ENCODE data around the gene MEIKIN. TPM values are rescaled to one million over a fixed set of nuclear protein-coding genes. Genes with fewer than 3 reads are reported as not detected.

The MEIKIN gene
- total and polyA plus RNA-seq, 2 of the 13 experiments (the other 11 are each of a cell fraction or from before 2014, with no cell fraction given), result not detected

GRCh38 chr5:131987251-131987650 lies 41.8 kb upstream of the MEIKIN start (continued):
- TF ChIP-seq NR2F6 (IDR thresholded peaks at IDR 0.05) (no peak), NR2F6 (CRISPR knock-in tag; IDR thresholded peaks at IDR 0.05) (no peak), CC2D1A (CRISPR knock-in tag; IDR thresholded peaks at IDR 0.05) (no peak)

- no peak for FAIRE-seq
- POLR2A ChIA-PET, result no interaction called here
- WGBS (ENCODE audit: low lambda C conversion rate), result 82% methylated on average over 7 of the region's 8 CpGs
- in situ Hi-C loops (cut with HindIII; ENCODE audit: extremely low pct_ligation_motif_present, low pct_unique_long_range_greater_than_20kb), result no loop called here
- Histone ChIP-seq H3K4me2 (ENCODE audit: low read depth, low read length) (no peak overlapping the region), H4K20me1 (ENCODE audit: insufficient read depth, low read length) (no peaks in the 10 kb centered on the region), H2AFZ (ENCODE audit: low read length) (no peak overlapping the region), H3K27ac (ENCODE audit: extremely low read length, insufficient read depth, low read length) (no peak overlapping the region), H3K9me3 (ENCODE audit: low read length) (no peaks in the 10 kb centered on the region), H3K9ac (ENCODE audit: insufficient read depth, low read depth, low read length) (no peak overlapping the region), H3K36me3 (replicated peaks in 1 of 2; ENCODE audit: control insufficient read depth in 1 of 2, insufficient read depth in 2 of 2, low read length in 2 of 2) (no peaks in the 10 kb centered on the region), H3K27me3 (ENCODE audit: control insufficient read depth in 1 of 2, insufficient read depth in 2 of 2, low read length in 2 of 2) (no peaks in the 10 kb centered on the region), H3K4me3 (replicated peaks in 1 of 3; ENCODE audit: insufficient read depth in 1 of 3, low read depth in 2 of 3, low read length in 3 of 3) (no peak overlapping the region), H3K79me2 (ENCODE audit: insufficient read depth, low read length) (no peaks in the 10 kb centered on the region), H3K4me1 (ENCODE audit: insufficient read depth, low read length) (peaks cover 6% of the 10 kb centered on the region; the same call in 1 of the 2 replicates)
- CTCF ChIA-PET (ENCODE audit: low intra/inter-chr PET ratio, low total read pairs), result no interaction called here
- intact Hi-C loops (cut with micrococcal nuclease; ENCODE audit: unreplicated experiment), result no loop called here
- no TSS peak for BruUV-seq (replicated peaks)
- DNase-seq (ENCODE audit: low spot score), result no peak
- no peak for ATAC-seq
- TF ChIP-seq ZNF496 (CRISPR knock-in tag; IDR thresholded peaks at IDR 0.05; ENCODE audit: insufficient replicate concordance) (no peak), EP300 (IDR thresholded peaks at IDR 0.05; ENCODE audit: low read depth in 2 of 2, low read length in 2 of 2) (no peak), EP300 (CRISPR knock-in tag; IDR thresholded peaks at IDR 0.05; ENCODE audit: borderline replicate concordance) (no peak), TERF1 (CRISPR knock-in tag; IDR thresholded peaks at IDR 0.05) (no peak), ATRX (CRISPR knock-in tag; IDR thresholded peaks at IDR 0.05; ENCODE audit: borderline replicate concordance) (no peak), ZNF407 (CRISPR knock-in tag; IDR thresholded peaks at IDR 0.05; ENCODE audit: not compliant biosample characterization) (no peak), ESRRA (CRISPR knock-in tag; IDR thresholded peaks at IDR 0.05; ENCODE audit: low read depth) (no peak), ZNF143 (CRISPR knock-in tag; IDR thresholded peaks at IDR 0.05) (no peak), KAT8 (CRISPR knock-in tag; IDR thresholded peaks at IDR 0.05) (no peak)
These were observed 40.9 kb upstream of the MEIKIN start for GRCh38 chr5:131986161-131986912.
